ENCODE results near the gene FNIP2. TPM values are rescaled to one million over a fixed set of nuclear protein-coding genes. Genes with fewer than 3 reads are reported as not detected.

FNIP2 gene
- polyA plus RNA-seq, 1 donor from 2014 or later, result 51.7 TPM

- no peak overlapping the region for H3K4me3 ChIP-seq (ENCODE audit: low read length)
- no peak overlapping the region for H3K9ac ChIP-seq (ENCODE audit: low read length)
- H3K9me3 ChIP-seq (ENCODE audit: low read length), result no peaks in the 10 kb centered on the region
- no peak overlapping the region for H3K27ac ChIP-seq (ENCODE audit: low read length)
- TF ChIP-seq EP300 (conservative IDR thresholded peaks at IDR 0.05; ENCODE audit: poor library complexity, severe bottlenecking) (no peak), RAD21 (conservative IDR thresholded peaks at IDR 0.05) (no peak), TAF1 (IDR thresholded peaks at IDR 0.05; ENCODE audit: low read depth) (no peak), EZH2 (IDR thresholded peaks at IDR 0.05; ENCODE audit: borderline replicate concordance, insufficient read depth, low read length, poor library complexity, severe bottlenecking) (no peak), POLR2AphosphoS5 (IDR thresholded peaks at IDR 0.05) (no peak), MXI1 (conservative IDR thresholded peaks at IDR 0.05; ENCODE audit: poor library complexity, severe bottlenecking) (no peak), CTCF (IDR thresholded peaks at IDR 0.05; ENCODE audit: poor library complexity, severe bottlenecking) (no peak), SMC3 (conservative IDR thresholded peaks at IDR 0.05; ENCODE audit: poor library complexity) (no peak)
- H3K36me3 ChIP-seq (ENCODE audit: insufficient read depth, low read length), result no peaks in the 10 kb centered on the region
- H2AFZ ChIP-seq (ENCODE audit: low read depth, low read length), result no peak overlapping the region
- peaks cover 25% of the 10 kb centered on the region for H3K79me2 ChIP-seq (replicated peaks; ENCODE audit: insufficient read depth, low read length)
- H3K27me3 ChIP-seq (ENCODE audit: insufficient read depth, low read depth, low read length), result no peaks in the 10 kb centered on the region
- no peaks in the 10 kb centered on the region for H3K9me2 ChIP-seq (ENCODE audit: insufficient read depth, low read length)
- no peaks in the 10 kb centered on the region for H4K20me1 ChIP-seq (ENCODE audit: insufficient read depth)
- no peak overlapping the region for H3K4me2 ChIP-seq (ENCODE audit: low read length)
- peaks cover 2% of the 10 kb centered on the region for H3F3A ChIP-seq (ENCODE audit: insufficient read depth, low read length, poor library complexity, severe bottlenecking)
Measured at GRCh38 chr4:158809611-158810486, 41.0 kb downstream of the FNIP2 start.

- H3K9me3 ChIP-seq (ENCODE audit: low read length), result no peaks in the 10 kb centered on the region
- H3K79me2 ChIP-seq (replicated peaks; ENCODE audit: insufficient read depth, low read length), result peaks cover 25% of the 10 kb centered on the region
- H3K4me2 ChIP-seq (ENCODE audit: low read length), result no peak overlapping the region
- no peaks in the 10 kb centered on the region for H3K27me3 ChIP-seq (ENCODE audit: insufficient read depth, low read depth, low read length)
- H3K9me2 ChIP-seq (ENCODE audit: insufficient read depth, low read length), result no peaks in the 10 kb centered on the region
- H3K36me3 ChIP-seq (ENCODE audit: insufficient read depth, low read length), result no peaks in the 10 kb centered on the region
- no peaks in the 10 kb centered on the region for H4K20me1 ChIP-seq (ENCODE audit: insufficient read depth)
- no peak overlapping the region for H3K9ac ChIP-seq (ENCODE audit: low read length)
- H3F3A ChIP-seq (ENCODE audit: insufficient read depth, low read length, poor library complexity, severe bottlenecking), result peaks cover 2% of the 10 kb centered on the region
- no peak for TF ChIP-seq EZH2 (IDR thresholded peaks at IDR 0.05; ENCODE audit: borderline replicate concordance, insufficient read depth, low read length, poor library complexity, severe bottlenecking)
- TF ChIP-seq EP300 (conservative IDR thresholded peaks at IDR 0.05; ENCODE audit: poor library complexity, severe bottlenecking), result no peak
- TF ChIP-seq TAF1 (IDR thresholded peaks at IDR 0.05; ENCODE audit: low read depth), result no peak
- no peak for TF ChIP-seq MXI1 (conservative IDR thresholded peaks at IDR 0.05; ENCODE audit: poor library complexity, severe bottlenecking)
- no peak for TF ChIP-seq POLR2AphosphoS5 (IDR thresholded peaks at IDR 0.05)
- no peak for TF ChIP-seq RAD21 (conservative IDR thresholded peaks at IDR 0.05)
- TF ChIP-seq REST (IDR thresholded peaks at IDR 0.05; ENCODE audit: borderline replicate concordance), result no peak
- no peak for TF ChIP-seq SMC3 (conservative IDR thresholded peaks at IDR 0.05; ENCODE audit: poor library complexity)
- TF ChIP-seq CTCF (IDR thresholded peaks at IDR 0.05; ENCODE audit: poor library complexity, severe bottlenecking), result no peak
- H2AFZ ChIP-seq (ENCODE audit: low read depth, low read length), result no peak overlapping the region
- H3K27ac ChIP-seq (ENCODE audit: low read length), result no peak overlapping the region
- no peak overlapping the region for H3K4me3 ChIP-seq (ENCODE audit: low read length)
Measured at GRCh38 chr4:158810487-158811215, 41.8 kb downstream of the FNIP2 start.

Measured in neural cell (in vitro differentiated cells).